Dedifferentiated amniotic fluid mesenchymal stem cell (primary cell): ENCODE measurements around the gene NKD1.

Experiments used
- DNase-seq: peaks from one replicate; pipeline ENCODE4 v3.0.0-alpha.2; 2016; ENCODE audit errors: extremely low spot score

The NKD1 gene

GRCh38 chr16:50694206-50694605, 146.0 kb downstream of the NKD1 start:
- DNase-seq = no peak

- DNase-seq = no peak
These were observed 147.1 kb downstream of the NKD1 start for GRCh38 chr16:50695017-50696000.

- DNase-seq = no peak
These were observed 147.9 kb downstream of the NKD1 start for GRCh38 chr16:50696126-50696525.

- DNase-seq = no peak
These were observed 148.6 kb downstream of the NKD1 start for GRCh38 chr16:50696575-50697420.

- no peak for DNase-seq
These were observed 149.2 kb downstream of the NKD1 start for GRCh38 chr16:50697421-50697715.

- DNase-seq = no peak
These were observed 149.9 kb downstream of the NKD1 start for GRCh38 chr16:50697881-50698767.
